Thyroid gland (tissue), 4 donors: ENCODE results near the gene BACH2.

Experiments
- CTCF ChIP-seq, 6 experiments: fragments of 200-600 bp in 3 of 6; fragments of 450-650 bp in 3 of 6; sonication (generic) in 3 of 6; IDR thresholded peaks; one replicate each; pipeline ENCODE4 v1.5.1; 2016 to 2019; ENCODE audit warnings: antibody characterized with exemption in 6 of 6, mild to moderate bottlenecking in 2 of 6, inconsistent platforms in 1 of 6, moderate library complexity in 1 of 6
- POLR2A ChIP-seq, 2 donors: fragments of 450-650 bp; IDR thresholded peaks; one replicate each; pipeline ENCODE4 v1.6.1; 2017; ENCODE audit warnings: antibody characterized with exemption in 2 of 2, mild to moderate bottlenecking in 2 of 2, moderate library complexity in 1 of 2

- TF ChIP-seq CTCF (IDR thresholded peaks at IDR 0.05) (no peak), POLR2A (IDR thresholded peaks at IDR 0.05) (no peak)
These were observed 178.1 kb downstream of the BACH2 start for GRCh38 chr6:90118581-90118980.
